ENCODE results near the gene CYP2A6.
"Not testable (repeated sequence)": the region's sequence is repeated elsewhere in the genome, so short reads cannot be mapped to it uniquely, and the experiment has no call there.

The CYP2A6 gene

DNA sequence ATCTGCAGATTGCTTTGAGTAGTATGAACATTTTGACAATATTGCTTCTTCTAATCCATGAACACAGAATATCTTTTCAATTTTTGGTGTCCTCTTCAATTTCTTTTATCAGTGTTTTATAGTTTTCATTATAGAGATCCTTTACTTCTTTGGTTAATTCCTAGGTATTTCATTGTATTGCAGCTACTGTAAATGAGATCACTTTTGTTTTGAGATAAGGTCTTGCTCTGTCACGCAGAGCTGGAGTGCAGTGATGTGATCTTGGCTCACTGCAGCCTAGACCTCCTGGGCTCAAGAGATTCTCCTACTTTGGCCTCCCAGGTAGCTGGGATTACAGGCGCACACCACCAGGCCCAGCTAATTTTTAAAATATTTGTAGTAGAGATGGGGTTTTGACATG, 22.0 kb upstream of the CYP2A6 start:
- DNase-seq (ENCODE audit: low read depth) = no peak
- TF ChIP-seq, protein P1, sequence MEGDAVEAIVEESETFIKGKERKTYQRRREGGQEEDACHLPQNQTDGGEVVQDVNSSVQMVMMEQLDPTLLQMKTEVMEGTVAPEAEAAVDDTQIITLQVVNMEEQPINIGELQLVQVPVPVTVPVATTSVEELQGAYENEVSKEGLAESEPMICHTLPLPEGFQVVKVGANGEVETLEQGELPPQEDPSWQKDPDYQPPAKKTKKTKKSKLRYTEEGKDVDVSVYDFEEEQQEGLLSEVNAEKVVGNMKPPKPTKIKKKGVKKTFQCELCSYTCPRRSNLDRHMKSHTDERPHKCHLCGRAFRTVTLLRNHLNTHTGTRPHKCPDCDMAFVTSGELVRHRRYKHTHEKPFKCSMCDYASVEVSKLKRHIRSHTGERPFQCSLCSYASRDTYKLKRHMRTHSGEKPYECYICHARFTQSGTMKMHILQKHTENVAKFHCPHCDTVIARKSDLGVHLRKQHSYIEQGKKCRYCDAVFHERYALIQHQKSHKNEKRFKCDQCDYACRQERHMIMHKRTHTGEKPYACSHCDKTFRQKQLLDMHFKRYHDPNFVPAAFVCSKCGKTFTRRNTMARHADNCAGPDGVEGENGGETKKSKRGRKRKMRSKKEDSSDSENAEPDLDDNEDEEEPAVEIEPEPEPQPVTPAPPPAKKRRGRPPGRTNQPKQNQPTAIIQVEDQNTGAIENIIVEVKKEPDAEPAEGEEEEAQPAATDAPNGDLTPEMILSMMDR (conservative IDR thresholded peaks at IDR 0.05; ENCODE audit: low read depth, low read length) = no peak
- H3K4me3 ChIP-seq (ENCODE audit: low read length) = no peak overlapping the region

DNA sequence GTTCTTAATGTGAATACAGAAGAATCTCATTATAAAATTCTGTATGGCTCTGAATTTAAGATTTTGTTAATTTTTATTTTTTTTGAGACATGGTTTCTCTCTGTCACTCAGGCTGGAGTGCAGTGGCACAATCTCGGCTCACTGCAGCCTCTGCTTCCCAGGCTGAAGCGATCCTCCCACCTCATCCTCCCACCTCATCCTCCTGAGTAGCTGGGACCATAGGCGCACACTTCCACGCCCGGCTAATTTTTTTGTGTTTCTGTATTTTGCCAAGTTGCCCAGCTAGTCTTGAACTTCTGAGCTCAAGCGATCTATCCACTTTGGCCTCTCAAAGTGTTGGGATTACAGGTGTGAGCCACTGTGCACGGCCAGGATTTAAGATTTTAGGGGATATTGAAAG, 17.5 kb upstream of the CYP2A6 start:
- H3K4me3 ChIP-seq (ENCODE audit: low read length) = no peak overlapping the region
- no peak for DNase-seq (ENCODE audit: low read depth)
- TF ChIP-seq, protein P1 (conservative IDR thresholded peaks at IDR 0.05; ENCODE audit: low read depth, low read length) = no peak

DNA sequence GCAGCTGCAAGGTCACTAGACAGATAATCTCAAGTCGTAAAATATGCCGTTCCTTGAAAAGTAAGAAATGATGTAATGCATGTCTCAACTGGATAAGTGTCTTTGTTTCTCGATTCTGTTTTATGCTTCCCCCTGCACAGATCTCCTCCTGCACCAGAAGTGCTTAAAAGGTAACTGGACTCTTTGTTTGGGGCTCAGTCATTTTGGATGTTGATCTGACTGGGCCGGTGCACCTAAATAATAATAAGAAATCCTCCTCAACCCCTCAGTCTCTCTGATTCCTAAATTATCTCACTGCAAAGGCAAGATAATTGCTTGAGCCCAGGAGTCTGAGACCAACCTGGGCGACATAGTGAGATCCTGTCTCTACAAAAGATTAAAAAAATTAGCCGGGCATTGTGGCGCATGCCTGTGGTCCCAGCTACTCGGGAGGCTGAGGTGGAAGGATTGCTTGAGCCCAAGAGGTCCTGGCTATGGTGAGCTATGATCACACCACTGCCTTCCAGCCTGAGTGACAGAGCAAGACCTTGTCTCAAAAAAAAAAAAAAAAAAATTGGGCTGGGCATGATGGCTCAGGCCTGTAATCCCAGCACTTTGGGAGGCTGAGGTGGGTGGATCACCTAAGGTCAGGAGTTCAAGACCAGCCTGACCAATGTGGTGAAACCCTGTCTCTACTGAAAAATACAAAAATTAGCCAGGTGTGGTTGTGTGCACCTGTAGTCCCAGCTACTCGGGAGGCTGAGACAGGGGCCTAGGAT, 14.7 kb upstream of the CYP2A6 start:
- H3K4me3 ChIP-seq (ENCODE audit: low read length); DNase-seq (ENCODE audit: low read depth): not testable (repeated sequence)

DNA sequence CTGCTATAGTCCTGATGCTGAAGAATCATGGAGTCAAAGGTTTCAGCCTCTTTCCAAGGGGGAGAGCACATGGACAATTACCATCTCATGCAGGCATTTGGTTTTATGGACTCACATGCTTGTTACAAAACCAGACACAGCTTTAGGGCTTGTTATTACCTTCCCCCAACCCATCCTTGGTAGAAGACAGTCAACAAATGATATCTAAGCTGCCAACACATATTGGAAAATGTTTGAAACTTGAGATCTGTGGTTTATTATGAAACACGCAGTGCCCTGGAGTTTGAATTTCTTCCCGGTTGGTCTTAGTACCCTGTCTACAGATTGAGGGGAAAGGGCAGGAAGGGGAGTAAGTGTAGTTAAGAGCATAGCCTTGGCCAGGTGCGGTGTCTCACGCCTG, 12.5 kb upstream of the CYP2A6 start:
- H3K4me3 ChIP-seq (ENCODE audit: low read length) = no peak overlapping the region
- DNase-seq (ENCODE audit: low read depth) = no peak
- TF ChIP-seq, protein P1 (conservative IDR thresholded peaks at IDR 0.05; ENCODE audit: low read depth, low read length) = no peak

DNA sequence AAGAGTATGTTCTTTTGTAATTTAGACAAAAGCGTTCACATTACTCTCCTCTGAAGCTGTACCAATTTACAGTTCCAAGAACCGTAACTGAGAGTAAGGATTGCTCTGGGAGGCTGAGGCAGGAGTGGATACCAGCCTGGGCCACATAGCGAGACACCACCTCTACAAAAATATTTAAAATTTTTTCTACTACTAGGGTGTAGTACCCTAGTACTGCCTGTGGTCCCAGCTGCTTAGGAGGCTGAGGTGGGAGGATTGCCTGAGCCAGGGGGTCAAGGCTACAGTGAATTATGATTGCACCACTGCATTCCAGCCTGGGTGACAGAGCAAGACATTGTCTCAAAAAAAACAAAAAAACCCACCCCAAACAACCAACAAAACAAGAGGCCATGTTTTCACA, 12.1 kb upstream of the CYP2A6 start:
- TF ChIP-seq, protein P1 (conservative IDR thresholded peaks at IDR 0.05; ENCODE audit: low read depth, low read length) = no peak
- no peak for DNase-seq (ENCODE audit: low read depth)
- no peak overlapping the region for H3K4me3 ChIP-seq (ENCODE audit: low read length)

DNA sequence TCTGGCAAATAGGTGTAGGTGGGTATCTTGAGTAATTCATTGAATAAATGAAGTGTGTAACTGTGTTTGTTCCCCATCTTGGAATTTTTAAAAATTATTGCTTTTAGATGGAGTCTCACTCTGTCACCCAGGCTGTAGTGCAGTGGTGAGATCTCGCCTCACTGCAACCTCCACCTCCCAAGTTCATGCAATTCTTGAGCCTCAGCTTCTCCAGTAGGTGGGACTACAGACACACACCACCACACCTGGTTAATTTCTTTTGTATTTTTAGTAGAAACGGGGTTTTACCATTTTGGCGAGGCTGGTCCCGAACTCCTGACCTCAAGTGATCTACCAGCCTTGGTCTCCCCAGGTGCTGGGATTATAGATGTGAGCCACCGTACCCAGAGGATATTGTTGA, 7.9 kb upstream of the CYP2A6 start:
- no peak for DNase-seq (ENCODE audit: low read depth)
- TF ChIP-seq, protein P1 (conservative IDR thresholded peaks at IDR 0.05; ENCODE audit: low read depth, low read length) = no peak
- H3K4me3 ChIP-seq (ENCODE audit: low read length) = no peak overlapping the region

DNA sequence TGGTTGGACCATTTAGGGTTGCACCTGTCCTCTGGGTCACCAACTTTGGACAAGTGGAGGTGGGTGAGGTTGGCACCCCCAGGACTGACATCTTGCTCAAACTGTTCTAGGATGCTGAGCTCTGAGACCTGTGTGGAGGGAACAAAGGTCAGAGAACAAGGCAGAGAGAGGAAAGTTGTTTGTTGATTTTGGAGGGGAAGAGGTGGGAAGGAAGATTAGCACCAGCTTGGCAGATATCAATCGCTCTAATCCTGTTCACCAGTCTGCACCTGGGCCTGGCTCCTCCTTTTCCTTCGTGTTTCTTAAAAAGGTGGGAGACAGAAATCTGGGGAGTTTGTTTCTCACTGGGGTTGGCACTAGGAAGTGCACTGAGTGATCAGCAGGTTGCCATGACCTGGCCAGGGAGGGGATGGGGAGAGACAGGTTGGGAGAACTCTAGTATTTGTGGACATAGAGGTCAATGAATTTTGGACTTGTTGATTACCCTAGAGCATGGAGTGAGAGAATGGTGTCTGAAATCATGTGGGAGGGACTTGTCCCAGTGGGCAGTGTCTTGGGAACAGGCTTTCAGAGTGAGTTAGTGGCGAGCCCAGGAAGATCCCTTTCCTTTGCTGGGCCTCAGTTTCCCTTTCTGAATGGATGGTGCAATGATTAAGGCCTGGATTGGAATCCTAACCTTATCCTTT, 2.4 kb upstream of the CYP2A6 start:
- DNase-seq (ENCODE audit: low read depth); H3K4me3 ChIP-seq (ENCODE audit: low read length): not testable (repeated sequence)

DNA sequence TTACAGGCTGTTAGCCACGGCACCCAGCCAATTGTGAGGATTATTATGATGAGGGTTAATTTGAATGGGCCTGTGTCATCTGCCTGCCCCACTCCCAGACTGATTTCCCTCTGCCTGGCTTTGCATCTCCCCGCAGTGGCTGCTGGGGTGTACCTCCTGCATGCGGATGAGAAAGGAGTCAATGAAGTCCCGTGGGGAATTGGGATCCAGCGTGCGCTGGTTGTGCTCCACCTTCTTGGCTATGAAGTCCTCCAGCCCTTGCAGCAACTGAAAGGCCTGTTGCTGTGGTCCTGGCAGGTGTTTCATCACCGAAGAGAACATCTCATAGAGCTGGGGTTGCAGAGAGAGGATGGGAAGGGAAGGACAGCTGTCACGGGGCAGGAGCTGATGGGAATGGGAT, 3.5 kb downstream of the CYP2A6 start:
- DNase-seq (ENCODE audit: low read depth); H3K4me3 ChIP-seq (ENCODE audit: low read length): not testable (repeated sequence)

DNA sequence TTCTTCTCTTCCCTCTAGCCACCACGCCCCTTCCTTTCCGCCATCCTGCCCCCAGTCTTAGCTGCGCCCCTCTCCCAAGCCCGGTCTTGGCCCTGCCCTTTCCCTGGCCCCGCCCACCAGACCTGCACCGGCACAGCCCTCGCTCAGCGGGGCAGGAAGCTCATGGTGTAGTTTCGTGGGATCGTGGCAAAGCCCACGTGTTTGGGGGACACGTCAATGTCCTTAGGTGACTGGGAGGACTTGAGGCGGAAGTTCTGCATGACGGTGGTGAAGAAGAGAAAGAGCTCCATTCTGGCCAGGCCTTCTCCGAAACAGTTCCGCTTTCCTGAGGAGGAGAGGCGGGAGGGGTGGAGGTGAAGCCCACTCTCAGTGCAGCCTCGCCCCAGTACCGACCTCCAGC, 6.6 kb downstream of the CYP2A6 start:
- DNase-seq (ENCODE audit: low read depth); H3K4me3 ChIP-seq (ENCODE audit: low read length): not testable (repeated sequence)

DNA sequence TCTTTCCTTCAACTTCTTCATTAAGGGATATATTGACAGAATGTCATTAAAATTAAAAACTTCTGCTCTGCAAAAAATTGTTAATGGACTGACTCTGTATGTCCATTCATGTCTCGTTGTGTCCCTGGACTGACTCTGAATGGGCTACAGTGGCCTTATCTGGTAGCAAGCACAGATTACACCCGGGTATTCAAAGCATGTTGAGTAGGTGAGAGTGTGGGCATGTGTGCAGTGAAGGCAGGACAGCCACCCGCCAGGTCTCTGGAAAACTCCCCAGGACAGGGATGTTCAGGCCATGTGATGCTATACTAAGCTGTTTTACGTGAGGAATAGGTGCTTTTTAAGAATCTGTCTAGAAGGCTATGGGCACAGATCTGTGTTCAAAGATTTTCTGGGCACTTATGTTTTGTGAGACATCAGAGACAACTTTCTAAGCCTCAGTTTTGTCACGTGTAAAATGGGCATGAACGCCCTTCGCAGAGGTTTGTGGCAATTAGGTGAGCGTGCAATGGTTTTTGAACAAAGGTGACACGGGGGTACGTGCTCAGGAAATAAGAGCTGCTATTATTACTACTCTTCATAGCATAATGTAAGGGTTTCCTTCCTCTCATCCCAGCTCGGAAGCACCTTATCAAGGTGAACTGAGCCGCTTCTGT, 7.1 kb downstream of the CYP2A6 start:
- not testable (repeated sequence) for H3K4me3 ChIP-seq (ENCODE audit: low read length); DNase-seq (ENCODE audit: low read depth)

DNA sequence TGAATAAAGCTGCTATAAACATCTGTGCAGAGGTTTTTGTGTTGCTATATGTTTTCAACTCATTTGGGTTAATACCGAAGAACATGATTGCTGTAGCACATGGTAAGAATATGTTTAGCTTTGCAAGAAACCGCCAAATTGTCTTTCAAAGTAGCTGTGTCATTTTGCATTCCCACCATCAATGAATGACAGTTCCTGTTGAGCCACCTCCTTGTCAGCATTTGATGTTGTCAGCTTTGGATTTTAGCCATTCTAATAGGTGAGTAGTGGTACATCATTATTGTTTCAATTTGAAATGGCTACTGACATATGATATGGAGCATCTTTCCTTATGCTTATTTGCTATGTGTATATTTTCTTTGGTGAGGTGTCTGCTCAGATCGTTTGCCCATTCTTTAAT, 8.2 kb downstream of the CYP2A6 start:
- not testable (repeated sequence) for H3K4me3 ChIP-seq (ENCODE audit: low read length); DNase-seq (ENCODE audit: low read depth)

DNA sequence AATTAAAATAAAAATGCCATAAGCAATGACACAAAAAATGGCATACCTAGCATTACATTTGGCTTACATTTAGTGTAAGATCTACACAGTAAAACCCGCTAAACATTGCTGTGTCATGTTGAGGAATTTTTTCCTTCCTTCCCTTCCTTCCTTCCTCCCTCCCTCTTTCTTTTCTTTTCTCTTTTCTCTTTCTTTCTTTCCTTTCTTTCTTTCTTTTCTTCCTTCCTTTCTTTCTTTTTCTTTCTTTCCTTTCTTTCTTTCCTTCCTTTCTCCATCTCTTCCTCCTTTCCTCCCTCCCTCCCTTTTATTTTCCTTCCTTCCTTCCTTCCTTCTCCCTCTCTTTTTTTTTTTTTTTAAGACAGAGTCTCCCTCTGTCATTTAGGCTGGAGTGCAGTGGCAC, 11.8 kb downstream of the CYP2A6 start:
- not testable (repeated sequence) for H3K4me3 ChIP-seq (ENCODE audit: low read length); DNase-seq (ENCODE audit: low read depth)

All from retinal pigment epithelial cell (primary cell).